ENCODE results near the gene CTRB2. TPM values are rescaled to one million over a fixed set of nuclear protein-coding genes. Genes with fewer than 3 reads are reported as not detected.

Gene CTRB2
- total and polyA plus RNA-seq, 10 donors = 0.58 to 11.8 (median 1.5) TPM; not detected in 1

DNA sequence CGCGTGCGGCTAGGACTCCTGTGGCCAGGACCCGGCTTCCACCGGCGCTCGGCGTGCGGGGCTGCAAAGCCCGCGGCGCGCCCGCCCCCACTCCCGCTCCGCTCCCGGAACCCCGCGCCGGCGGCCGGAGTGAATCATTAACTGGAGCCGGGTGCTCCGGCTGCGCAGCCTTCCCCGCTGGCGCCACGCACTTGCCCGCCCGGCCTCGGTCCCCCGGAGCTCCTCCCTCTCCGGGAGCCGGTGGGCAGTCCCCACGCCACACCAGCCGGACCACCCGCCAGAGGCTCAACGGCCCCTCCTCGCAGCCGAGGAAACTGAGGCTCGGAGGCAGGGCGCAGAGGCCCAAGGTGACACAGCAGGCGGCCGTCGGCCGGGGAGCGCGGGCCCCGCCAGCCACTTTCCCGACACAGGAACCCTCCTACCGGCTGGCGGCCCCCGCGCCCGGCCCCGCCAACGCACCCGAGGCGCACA, 43.9 kb upstream of the CTRB2 start:
- peaks cover 37 to 99% (median 88%) of the 10 kb centered on the region in 6 donors for H3K4me1 ChIP-seq
- DNase-seq = no peak
- 0 to 2% (median 0%) methylated on average over 2 to 59 of the region's 59 CpGs for WGBS, 5 donors

DNA sequence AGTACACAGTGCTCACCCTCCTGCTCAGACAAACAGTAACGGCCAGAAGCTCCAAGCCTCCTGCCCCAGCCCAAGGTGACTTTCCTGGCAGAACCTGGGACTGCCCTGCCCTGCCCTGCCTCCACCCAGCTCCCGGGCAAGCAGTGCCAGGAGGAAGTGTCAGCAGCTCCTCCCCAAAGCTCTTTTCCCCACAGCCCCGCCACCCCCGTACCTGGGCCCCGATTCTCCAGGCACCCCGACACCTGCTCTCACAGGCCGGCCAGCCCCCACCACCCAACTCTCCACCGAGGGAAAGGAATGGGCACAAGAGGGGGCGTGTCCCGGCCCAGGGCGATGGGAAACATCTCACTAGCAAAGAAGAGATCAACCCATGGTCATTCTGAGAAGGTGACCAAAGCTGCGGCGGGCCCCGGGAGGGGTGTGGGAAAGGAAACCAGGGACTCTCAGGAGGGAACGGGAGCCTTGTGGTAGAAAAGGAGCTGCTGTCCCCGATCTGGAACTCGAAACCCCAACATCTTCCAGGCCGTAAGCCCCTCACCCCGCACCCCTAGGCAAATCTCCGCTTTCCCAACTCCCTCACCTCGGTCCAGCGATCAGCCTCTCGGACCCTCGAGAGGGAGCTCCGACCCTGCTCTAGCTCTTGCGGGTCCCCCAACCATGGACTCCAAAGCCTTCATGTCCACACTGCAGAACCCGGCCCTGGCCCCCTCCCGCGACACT, 43.3 kb upstream of the CTRB2 start:
- peak overlapping the region; percentile 78 to 91 (median 88) for H3K27ac ChIP-seq
- H3K27me3 ChIP-seq (replicated peaks in 1 of 7) = peaks cover 0 to 96% (median 36%) of the 10 kb centered on the region in 7 donors
- H3K9me3 ChIP-seq = no peaks in the 10 kb centered on the region
- TF ChIP-seq, protein P1, sequence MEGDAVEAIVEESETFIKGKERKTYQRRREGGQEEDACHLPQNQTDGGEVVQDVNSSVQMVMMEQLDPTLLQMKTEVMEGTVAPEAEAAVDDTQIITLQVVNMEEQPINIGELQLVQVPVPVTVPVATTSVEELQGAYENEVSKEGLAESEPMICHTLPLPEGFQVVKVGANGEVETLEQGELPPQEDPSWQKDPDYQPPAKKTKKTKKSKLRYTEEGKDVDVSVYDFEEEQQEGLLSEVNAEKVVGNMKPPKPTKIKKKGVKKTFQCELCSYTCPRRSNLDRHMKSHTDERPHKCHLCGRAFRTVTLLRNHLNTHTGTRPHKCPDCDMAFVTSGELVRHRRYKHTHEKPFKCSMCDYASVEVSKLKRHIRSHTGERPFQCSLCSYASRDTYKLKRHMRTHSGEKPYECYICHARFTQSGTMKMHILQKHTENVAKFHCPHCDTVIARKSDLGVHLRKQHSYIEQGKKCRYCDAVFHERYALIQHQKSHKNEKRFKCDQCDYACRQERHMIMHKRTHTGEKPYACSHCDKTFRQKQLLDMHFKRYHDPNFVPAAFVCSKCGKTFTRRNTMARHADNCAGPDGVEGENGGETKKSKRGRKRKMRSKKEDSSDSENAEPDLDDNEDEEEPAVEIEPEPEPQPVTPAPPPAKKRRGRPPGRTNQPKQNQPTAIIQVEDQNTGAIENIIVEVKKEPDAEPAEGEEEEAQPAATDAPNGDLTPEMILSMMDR (IDR thresholded peaks at IDR 0.05 in 8 of 11, conservative IDR thresholded peaks at IDR 0.05 in 3 of 11) = no peak
- TF ChIP-seq POLR2A (IDR thresholded peaks at IDR 0.05) = no peak
- no peak for TF ChIP-seq POLR2AphosphoS5 (IDR thresholded peaks at IDR 0.05)
- 4 to 7% (median 6%) methylated on average over 25 to 29 of the region's 29 CpGs for WGBS, 5 donors
- peaks cover 38 to 99% (median 88%) of the 10 kb centered on the region in 6 donors for H3K4me1 ChIP-seq
- peak overlapping the region; percentile 46 to 74 (median 58) for H3K4me3 ChIP-seq
- intact Hi-C loops (cut with DNase I; ENCODE audit: low total_unique reads) = no loop called here
- DNase-seq = no peak
- no peaks in the 10 kb centered on the region for H3K36me3 ChIP-seq

More for the DNA sequence above, 43.9 kb upstream of the CTRB2 start:
- no peak for TF ChIP-seq POLR2A (IDR thresholded peaks at IDR 0.05)
- TF ChIP-seq POLR2AphosphoS5 (IDR thresholded peaks at IDR 0.05) = peak in 2 of 3 donors; percentile 28 to 51
- TF ChIP-seq, protein P1 (IDR thresholded peaks at IDR 0.05 in 8 of 11, conservative IDR thresholded peaks at IDR 0.05 in 3 of 11) = no peak
- Histone ChIP-seq H3K36me3 (no peaks in the 10 kb centered on the region), H3K27me3 (replicated peaks in 1 of 7) (peaks cover 0 to 98% (median 36%) of the 10 kb centered on the region in 7 donors), H3K4me3 (peak overlapping the region; percentile 46 to 74 (median 58)), H3K9me3 (no peaks in the 10 kb centered on the region), H3K27ac (peak overlapping the region; percentile 78 to 91 (median 88))
- intact Hi-C loops (cut with DNase I; ENCODE audit: low total_unique reads) = no loop called here

DNA sequence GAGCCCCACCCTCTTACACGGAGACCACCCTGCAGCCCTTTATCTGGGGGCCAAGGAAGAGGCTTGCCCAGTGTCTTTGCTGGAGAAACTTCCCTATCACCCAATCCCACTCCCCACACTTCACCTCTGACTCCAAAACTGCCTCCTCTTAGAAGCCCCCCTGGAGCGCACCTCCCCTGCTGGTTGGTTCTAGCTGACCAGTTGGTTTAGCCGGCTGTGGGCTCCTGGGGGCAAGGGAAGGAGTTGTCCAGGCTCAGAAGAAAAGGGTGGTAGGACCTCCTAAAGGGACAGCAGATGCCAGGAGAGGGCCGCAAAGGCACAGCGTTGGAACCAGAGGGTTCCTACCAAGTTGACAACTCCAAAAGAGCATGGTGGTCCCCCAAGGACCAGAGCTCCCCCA, 42.5 kb upstream of the CTRB2 start:
- H3K9me3 ChIP-seq = no peaks in the 10 kb centered on the region
- H3K27me3 ChIP-seq (replicated peaks in 1 of 7) = peaks cover 0 to 96% (median 36%) of the 10 kb centered on the region in 7 donors
- intact Hi-C loops (cut with DNase I; ENCODE audit: low total_unique reads) = no loop called here
- H3K36me3 ChIP-seq = no peaks in the 10 kb centered on the region
- TF ChIP-seq POLR2A (IDR thresholded peaks at IDR 0.05) = no peak
- no peak for TF ChIP-seq POLR2AphosphoS5 (IDR thresholded peaks at IDR 0.05)
- TF ChIP-seq, protein P1 (IDR thresholded peaks at IDR 0.05 in 8 of 11, conservative IDR thresholded peaks at IDR 0.05 in 3 of 11) = no peak
- WGBS, 5 donors = 52 to 72% (median 67%) methylated on average over 5 of the region's 5 CpGs
- peak overlapping the region in 7 of 8 donors; percentile 79 to 91 (median 89) for H3K27ac ChIP-seq
- H3K4me1 ChIP-seq = peaks cover 46 to 99% (median 88%) of the 10 kb centered on the region in 6 donors
- peak overlapping the region in 7 of 8 donors; percentile 21 to 74 (median 56) for H3K4me3 ChIP-seq
- DNase-seq = no peak

All from spleen (tissue), 11 donors.